T-helper 17 cell (primary cell): ENCODE data around the gene DOCK1. TPM values are rescaled to one million over a fixed set of nuclear protein-coding genes. Genes with fewer than 3 reads are reported as not detected.
"Not testable (repeated sequence)": the region's sequence is repeated elsewhere in the genome, so short reads cannot be mapped to it uniquely, and the experiment has no call there.

Experiments
- ATAC-seq: fragments of 150-1000 bp; cut with Tn5 transposase; 2 replicates; pipeline ENCODE4 v1.10.0; 2021; ENCODE audit warnings: mild to moderate bottlenecking, moderate library complexity
- DNase-seq, 3 donors: peaks; one replicate each; pipeline versions ENCODE4 v3.0.0 to v3.0.0-alpha.2; 2020 to 2021
- H3K9me3 ChIP-seq: one replicate; pipeline ENCODE4 v1.7.0; 2013; ENCODE audit warnings: low read length, mild to moderate bottlenecking; ENCODE audit not compliant: control insufficient read depth, poor library complexity, severe bottlenecking
- H3K27ac Mint-ChIP-seq: one replicate; pipeline ENCODE4 v1.8.0; 2022; ENCODE audit warnings: mild to moderate bottlenecking, moderate library complexity, mixed read lengths
- H3K27me3 Mint-ChIP-seq: one replicate; pipeline ENCODE4 v1.8.0; 2022; ENCODE audit warnings: mixed read lengths
- H3K36me3 Mint-ChIP-seq: one replicate; pipeline ENCODE4 v1.8.0; 2022; ENCODE audit warnings: low read depth, mixed read lengths
- H3K4me1 Mint-ChIP-seq: one replicate; pipeline ENCODE4 v1.8.0; 2022; ENCODE audit warnings: mild to moderate bottlenecking, mixed read lengths
- H3K4me3 Mint-ChIP-seq: one replicate; pipeline ENCODE4 v1.8.0; 2022; ENCODE audit warnings: mild to moderate bottlenecking, moderate library complexity, mixed read lengths
- total RNA-seq, 4 donors: library from RNA in 2 of 4; stranded (reverse) in 2 of 4; gene quantifications; one replicate each; pipeline ENCODE4 v1.2.3 and lab custom pipeline; 2022 to 2026

DOCK1 gene
- total RNA-seq (under 1 TPM in 1 of 2 donors, not detected in 1; 0.76 TPM), total RNA-seq (lab: John Stamatoyannopoulos, UW) (0.53 to 1.0 reads per million in 2 donors)

DNA sequence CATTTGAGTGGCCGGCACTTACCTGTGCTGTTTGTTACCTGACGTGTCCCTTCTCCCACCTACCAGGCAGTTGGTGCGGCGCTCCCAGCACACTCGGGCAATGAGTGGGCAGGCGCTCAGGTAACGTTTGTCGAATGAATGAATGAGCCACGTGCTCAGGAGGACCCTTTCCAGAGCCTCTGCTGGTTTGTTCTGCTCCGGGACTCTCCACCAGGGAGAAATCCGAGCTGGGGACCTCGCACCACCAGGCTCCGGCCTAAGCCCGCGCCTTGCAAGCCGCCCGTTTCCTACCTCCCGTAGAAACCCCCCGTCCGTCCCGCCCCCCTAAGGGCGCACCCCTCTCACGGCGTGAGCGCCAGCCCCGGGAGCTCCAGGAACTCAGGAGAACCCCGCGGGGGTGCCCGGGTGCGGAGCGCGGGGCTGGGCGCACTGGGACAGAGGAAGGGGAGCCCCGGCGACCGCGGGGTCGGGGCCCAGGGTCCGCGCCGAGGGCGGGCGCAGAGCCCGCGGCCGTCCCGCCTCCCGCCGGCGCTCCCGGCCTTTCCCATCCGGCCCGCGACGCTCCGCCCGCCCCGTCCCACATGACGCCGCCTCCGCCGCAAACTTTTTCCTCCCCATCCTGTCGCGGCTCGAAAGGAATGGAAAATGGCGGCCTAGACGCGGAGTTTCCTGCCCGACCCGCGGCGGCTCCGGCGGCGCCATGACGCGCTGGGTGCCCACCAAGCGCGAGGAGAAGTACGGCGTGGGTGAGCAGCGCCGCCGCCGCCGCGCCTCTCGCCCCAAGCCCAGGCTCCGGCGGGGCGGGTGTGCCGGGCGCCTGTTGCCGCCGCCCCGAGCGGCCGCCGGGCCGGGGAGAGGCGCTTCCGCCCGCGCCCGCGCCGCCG lies at the start of gene DOCK1:
Gene DOCK1, plus strand, starts transcription at position 611 of the 884 bp plus-strand sequence. Its CDS starts 90 bp downstream, at position 701.
- ATAC-seq: no peak
- Mint-ChIP-seq H3K27ac (no peak within 1 kb of the TSS), H3K27me3 (peaks cover 25% of the 10 kb centered on the region), H3K4me1 (no peaks in the 10 kb centered on the region), H3K4me3 (no peak within 1 kb of the TSS), H3K36me3 (peaks cover 4% of the 10 kb centered on the region)
- DNase-seq: no peak
- no peaks in the 10 kb centered on the region for H3K9me3 ChIP-seq

DNA sequence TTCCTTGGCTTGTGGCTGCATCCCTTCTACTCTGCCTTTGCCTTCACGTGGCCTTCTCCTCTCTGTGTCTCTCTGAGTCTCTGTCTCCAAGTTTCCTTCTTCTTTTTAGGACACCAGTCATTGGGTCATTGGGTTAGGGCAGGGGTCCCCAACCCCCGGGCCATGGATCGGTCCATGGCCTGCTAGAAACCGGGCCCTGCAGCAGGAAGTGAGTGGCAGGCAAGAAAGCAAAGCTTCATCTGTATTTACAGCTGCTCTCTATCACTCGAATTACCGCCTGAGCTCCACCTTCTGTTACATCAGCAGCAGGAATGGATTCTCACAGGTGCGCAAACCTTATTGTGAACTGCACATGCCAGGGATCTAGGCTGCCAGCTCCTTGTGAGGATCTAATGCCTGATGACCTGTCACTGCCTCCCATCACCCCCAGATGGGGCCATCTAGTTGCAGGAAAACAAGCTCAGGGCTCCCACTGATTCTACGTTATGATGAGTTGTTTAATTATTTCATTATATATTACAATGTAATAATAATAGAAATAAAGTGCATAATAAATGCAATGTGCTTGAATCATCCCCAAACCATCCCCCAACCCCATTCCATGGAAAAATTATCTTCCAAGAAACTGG lies 47.9 kb upstream of the DOCK1 start:
- Mint-ChIP-seq H3K36me3 (no peaks in the 10 kb centered on the region), H3K4me1 (no peaks in the 10 kb centered on the region), H3K4me3 (no peak overlapping the region), H3K27me3 (no peaks in the 10 kb centered on the region), H3K27ac (no peak overlapping the region)
- DNase-seq (no peak), ATAC-seq (no peak)
- no peaks in the 10 kb centered on the region for H3K9me3 ChIP-seq

DNA sequence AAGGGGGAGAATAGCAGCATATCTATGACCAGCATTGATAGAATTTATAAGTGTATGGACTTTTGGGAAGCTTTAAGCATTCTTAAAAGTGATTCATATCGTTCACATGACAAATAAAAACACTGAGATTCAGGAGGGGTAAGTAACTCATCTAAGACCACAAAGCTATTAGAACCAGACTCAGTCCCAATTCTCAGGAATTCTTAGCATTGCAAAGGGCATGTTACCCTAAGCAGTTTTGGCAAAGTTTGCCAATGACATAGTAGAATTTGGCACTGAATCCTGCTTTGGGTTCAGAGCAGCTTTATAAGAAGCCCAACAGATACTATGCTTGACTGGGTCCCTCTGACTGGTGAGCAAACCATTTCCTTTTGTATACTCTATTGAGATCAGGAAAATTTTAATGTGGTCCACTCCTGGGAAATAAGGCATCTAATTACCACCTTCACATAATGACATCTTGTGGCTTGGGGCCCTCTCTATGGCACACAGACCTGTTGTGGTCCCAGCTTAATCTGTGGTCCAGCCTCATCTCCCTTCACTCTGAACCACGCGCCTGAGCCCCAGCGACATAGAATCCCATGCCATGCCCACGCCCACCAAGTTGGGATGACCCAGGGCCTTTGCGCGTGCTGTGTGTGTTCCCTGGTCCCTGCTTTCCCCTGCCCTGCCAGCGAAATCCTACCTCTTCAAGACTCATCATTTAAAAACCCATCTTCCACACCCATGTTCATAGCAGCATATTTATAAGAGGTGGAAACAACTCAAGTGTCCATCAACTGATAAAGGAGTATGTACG lies 37.5 kb upstream of the DOCK1 start:
- DNase-seq: no peak
- H3K9me3 ChIP-seq: no peaks in the 10 kb centered on the region
- no peak for ATAC-seq
- Mint-ChIP-seq H3K4me1 (no peaks in the 10 kb centered on the region), H3K27me3 (no peaks in the 10 kb centered on the region), H3K27ac (no peak overlapping the region), H3K4me3 (no peak overlapping the region), H3K36me3 (no peaks in the 10 kb centered on the region)

DNA sequence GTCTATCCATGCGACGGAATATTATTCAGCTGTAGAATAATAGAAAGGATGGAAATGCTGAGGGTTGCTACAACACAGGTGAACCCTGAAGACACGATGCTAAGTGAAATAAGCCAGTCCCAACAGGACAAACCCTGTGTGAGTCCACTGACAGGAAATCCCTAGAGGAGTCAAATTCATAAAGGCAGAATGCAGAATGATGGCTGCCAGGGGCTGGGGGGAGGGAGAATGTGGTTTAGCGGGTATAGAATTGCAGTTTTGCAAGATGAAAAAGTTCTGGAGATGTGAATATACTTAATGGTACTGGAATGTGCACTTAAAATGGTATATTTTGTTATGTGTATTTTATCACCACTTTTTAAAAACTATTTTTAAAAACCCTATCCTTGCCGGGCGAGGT lies 36.9 kb upstream of the DOCK1 start:
- H3K36me3 Mint-ChIP-seq: no peaks in the 10 kb centered on the region
- no peak for ATAC-seq
- DNase-seq: no peak
- no peaks in the 10 kb centered on the region for H3K9me3 ChIP-seq
- H3K4me1 Mint-ChIP-seq: no peaks in the 10 kb centered on the region
- H3K27me3 Mint-ChIP-seq: no peaks in the 10 kb centered on the region
- H3K27ac Mint-ChIP-seq: no peak overlapping the region
- H3K4me3 Mint-ChIP-seq: no peak overlapping the region

DNA sequence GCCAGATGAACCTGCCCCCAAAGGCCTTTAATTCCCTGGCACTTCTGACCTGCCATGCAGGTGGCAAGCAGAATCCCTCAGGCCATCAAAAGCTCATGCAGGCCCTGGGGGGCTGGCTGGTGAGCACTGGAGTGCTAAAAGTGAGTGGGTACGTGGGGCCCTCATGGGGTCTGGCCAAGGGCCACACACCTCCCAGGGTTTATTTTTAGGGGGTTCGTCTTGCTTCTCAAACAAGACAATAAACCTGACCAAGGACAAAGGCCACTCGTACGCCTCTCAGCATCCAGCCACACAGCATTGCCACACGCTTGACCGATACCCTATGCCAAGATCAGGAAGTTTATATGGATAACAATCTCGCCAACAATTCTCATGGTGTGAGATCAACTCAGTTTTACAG lies 33.1 kb upstream of the DOCK1 start:
- Mint-ChIP-seq H3K36me3 (no peaks in the 10 kb centered on the region), H3K4me1 (no peaks in the 10 kb centered on the region), H3K27ac (no peak overlapping the region), H3K27me3 (no peaks in the 10 kb centered on the region), H3K4me3 (no peak overlapping the region)
- no peaks in the 10 kb centered on the region for H3K9me3 ChIP-seq
- ATAC-seq (no peak), DNase-seq (no peak)

DNA sequence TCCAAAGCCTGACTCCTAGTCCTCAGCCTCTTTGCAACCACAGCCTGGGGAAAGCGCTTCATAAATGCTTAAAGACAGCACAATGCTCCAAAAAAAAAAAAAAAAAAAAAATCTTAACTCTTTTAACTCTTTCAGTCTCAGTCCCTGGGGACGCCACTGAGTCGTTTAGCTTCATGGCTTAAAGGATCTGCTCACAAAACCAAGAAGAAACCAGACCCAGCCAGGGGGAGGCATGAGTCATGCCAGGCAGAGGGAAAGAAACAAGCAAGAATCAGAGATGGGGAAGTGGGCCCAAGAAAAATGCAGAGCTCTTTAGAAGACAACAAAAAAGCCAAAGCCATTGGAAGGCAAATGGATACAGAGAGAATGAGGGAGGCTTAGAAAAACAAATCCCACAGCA lies 32.5 kb upstream of the DOCK1 start:
- H3K36me3 Mint-ChIP-seq: no peaks in the 10 kb centered on the region
- ATAC-seq: no peak
- no peak for DNase-seq
- H3K27me3 Mint-ChIP-seq: no peaks in the 10 kb centered on the region
- no peak overlapping the region for H3K27ac Mint-ChIP-seq
- no peak overlapping the region for H3K4me3 Mint-ChIP-seq
- no peaks in the 10 kb centered on the region for H3K4me1 Mint-ChIP-seq
- H3K9me3 ChIP-seq: no peaks in the 10 kb centered on the region

DNA sequence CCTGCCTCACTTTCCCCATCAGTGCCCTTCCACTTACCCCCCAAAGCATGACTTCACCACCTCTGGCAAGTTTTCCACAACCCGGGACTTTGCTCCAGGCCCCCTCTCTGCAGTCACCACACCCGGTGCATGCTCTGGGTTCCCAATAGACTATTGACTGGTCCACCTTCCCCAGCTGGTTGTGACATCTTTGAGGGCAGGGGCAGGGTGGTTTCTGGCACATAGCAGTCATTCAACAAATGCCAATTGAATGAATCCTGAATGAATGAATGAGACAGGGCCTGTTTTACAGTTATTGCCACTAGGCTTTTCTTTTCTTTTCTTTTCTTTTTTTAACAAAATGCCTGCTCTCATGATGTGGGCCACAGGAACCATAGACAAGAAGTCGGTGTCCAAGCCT lies 28.8 kb upstream of the DOCK1 start:
- H3K27ac Mint-ChIP-seq: no peak overlapping the region
- no peak overlapping the region for H3K4me3 Mint-ChIP-seq
- ATAC-seq (no peak), DNase-seq (no peak)
- no peaks in the 10 kb centered on the region for H3K4me1 Mint-ChIP-seq
- no peaks in the 10 kb centered on the region for H3K27me3 Mint-ChIP-seq
- H3K36me3 Mint-ChIP-seq: no peaks in the 10 kb centered on the region
- no peaks in the 10 kb centered on the region for H3K9me3 ChIP-seq

DNA sequence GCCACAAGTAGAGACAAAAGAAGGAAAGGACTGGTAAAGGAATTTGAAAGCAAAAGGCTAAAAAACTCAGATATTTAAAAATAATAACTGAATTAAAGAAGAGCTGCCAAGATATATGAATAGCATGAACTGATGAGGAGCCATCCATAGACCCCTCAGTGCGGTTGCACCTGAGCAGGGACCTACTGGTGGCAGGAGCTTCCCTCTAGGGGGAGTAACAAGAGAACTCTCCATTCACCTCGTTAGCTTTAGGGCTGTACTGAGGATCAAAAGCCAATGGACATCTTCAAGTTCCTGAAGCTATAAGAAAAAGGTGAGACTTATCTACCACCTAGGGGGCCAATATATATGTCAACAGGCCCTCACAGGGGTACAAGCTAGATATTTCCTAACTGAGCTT lies 27.8 kb upstream of the DOCK1 start:
- DNase-seq (no peak), ATAC-seq (no peak)
- H3K9me3 ChIP-seq: no peaks in the 10 kb centered on the region
- H3K27me3 Mint-ChIP-seq: no peaks in the 10 kb centered on the region
- H3K36me3 Mint-ChIP-seq: no peaks in the 10 kb centered on the region
- H3K4me1 Mint-ChIP-seq: no peaks in the 10 kb centered on the region
- no peak overlapping the region for H3K27ac Mint-ChIP-seq
- H3K4me3 Mint-ChIP-seq: no peak overlapping the region

DNA sequence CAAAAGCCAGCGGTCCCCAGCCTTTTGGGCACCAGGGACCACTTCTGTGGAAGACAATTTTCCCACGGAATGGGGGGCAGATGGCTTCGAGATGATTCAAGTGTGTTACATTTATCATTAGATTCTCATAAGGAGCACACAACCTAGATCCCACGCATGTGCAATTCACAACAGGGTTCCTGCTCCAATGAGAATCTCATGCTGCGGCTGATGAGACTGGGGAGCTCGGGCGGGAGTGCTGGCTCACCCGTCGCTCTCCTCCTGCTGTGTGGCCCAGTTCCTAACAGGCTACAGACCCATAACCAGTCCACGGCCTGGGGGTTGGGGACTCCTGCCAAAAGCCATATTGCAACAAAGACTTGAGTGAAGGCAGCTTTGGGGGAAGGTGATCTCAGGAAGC lies 26.6 kb upstream of the DOCK1 start:
- no peaks in the 10 kb centered on the region for H3K9me3 ChIP-seq

DNA sequence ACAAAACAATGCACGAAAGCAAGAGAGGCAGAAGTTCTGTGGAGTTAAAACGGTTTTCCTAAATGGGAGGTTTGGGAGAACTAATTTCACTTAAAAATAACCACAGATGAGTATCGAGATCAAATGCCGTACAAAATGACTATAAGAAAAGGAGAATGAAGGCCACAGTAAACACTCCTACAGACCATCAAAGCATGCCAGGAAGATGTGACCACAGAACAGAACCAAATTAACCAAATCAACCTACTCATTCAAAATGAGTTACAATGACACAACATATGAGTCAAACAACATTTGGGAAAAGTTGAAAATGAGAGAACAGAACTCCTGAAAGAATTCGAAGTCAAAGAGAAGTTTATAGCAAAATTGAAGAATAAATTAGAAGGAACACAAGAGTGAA lies 24.3 kb upstream of the DOCK1 start:
- no peak for DNase-seq
- no peak overlapping the region for H3K4me3 Mint-ChIP-seq
- no peaks in the 10 kb centered on the region for H3K27me3 Mint-ChIP-seq
- no peak overlapping the region for H3K27ac Mint-ChIP-seq
- H3K36me3 Mint-ChIP-seq: no peaks in the 10 kb centered on the region
- ATAC-seq: no peak
- no peaks in the 10 kb centered on the region for H3K4me1 Mint-ChIP-seq
- H3K9me3 ChIP-seq: no peaks in the 10 kb centered on the region

More for the DNA sequence above, 26.6 kb upstream of the DOCK1 start:
- Mint-ChIP-seq H3K27ac (no peak overlapping the region), H3K4me1 (no peaks in the 10 kb centered on the region), H3K36me3 (no peaks in the 10 kb centered on the region), H3K27me3 (no peaks in the 10 kb centered on the region), H3K4me3 (no peak overlapping the region)
- ATAC-seq: no peak
- DNase-seq: no peak

DNA sequence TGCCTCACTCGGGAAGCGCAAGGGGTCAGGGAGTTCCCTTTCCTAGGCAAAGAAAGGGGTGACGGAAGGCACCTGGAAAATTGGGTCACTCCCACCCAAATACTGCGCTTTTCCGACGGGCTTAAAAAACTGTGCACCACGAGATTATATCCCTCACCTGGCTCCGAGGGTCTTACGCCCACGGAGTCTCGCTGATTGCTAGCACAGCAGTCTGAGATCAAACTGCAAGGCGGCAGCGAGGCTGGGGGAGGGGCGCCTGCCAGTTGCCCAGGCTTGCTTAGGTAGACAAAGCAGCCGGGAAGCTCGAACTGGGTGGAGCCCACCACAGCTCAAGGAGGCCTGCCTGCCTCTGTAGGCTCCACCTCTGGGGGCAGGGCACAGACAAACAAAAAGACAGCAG lies 23.2 kb upstream of the DOCK1 start:
- not testable (repeated sequence) for H3K27me3 Mint-ChIP-seq, DNase-seq, H3K27ac Mint-ChIP-seq, H3K9me3 ChIP-seq, H3K4me1 Mint-ChIP-seq, H3K4me3 Mint-ChIP-seq, ATAC-seq, H3K36me3 Mint-ChIP-seq

DNA sequence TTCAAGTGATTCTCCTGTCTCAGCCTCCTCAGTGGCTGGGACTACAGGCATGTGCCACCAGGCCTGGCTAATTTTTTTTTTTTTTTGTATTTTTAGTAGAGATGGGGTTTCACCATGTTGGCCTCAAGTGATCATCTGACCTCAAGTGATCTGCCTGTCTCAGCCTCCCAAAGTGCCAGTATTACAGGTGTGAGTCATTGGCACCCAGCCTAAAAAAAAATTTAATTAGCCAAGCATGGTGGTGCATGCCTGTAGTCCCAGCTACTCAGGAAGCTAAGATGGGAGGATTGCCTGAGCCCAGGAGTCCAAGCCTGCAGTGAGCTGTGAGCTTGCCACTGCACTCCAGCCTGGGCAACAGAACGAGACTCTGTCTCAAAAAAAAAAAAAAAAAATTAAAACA lies 16.8 kb upstream of the DOCK1 start:
- H3K27ac Mint-ChIP-seq, H3K4me1 Mint-ChIP-seq, DNase-seq, H3K27me3 Mint-ChIP-seq, ATAC-seq, H3K9me3 ChIP-seq, H3K36me3 Mint-ChIP-seq, H3K4me3 Mint-ChIP-seq: not testable (repeated sequence)

DNA sequence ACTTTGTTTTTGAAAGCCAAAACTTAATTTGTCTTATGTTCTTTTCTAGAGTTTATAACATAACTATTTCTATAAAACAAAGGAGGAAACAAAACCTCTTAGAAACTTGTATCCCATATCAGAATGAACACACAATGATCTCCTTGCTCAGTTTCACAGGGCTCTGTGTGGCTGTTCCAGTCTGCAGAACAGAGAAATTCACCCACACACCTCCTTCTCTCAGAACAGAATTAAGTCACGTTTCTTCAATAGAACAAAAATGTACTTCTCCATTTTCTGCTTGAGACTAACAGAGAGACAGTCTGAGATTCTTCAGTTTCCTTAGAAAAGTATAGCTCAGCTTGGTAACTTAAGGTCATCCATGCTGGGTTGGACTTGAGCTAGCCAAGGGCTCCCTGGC lies 15.8 kb upstream of the DOCK1 start:
- H3K4me3 Mint-ChIP-seq: no peak overlapping the region
- no peak for DNase-seq
- H3K36me3 Mint-ChIP-seq: no peaks in the 10 kb centered on the region
- ATAC-seq: no peak
- H3K27ac Mint-ChIP-seq: no peak overlapping the region
- H3K4me1 Mint-ChIP-seq: no peaks in the 10 kb centered on the region
- no peaks in the 10 kb centered on the region for H3K27me3 Mint-ChIP-seq
- H3K9me3 ChIP-seq: no peaks in the 10 kb centered on the region
